ENCODE measurements around the gene ELOVL4.

Gene ELOVL4

GRCh38 chr6:79941489-79942151 lies 5.7 kb downstream of the ELOVL4 start:
- Histone ChIP-seq H3K9me3 (ENCODE audit: control insufficient read depth, insufficient read depth, low read length) (no peaks in the 10 kb centered on the region), H3K9me2 (replicated peaks; ENCODE audit: control insufficient read depth, low read length) (no peaks in the 10 kb centered on the region), H3K27me3 (ENCODE audit: control insufficient read depth, low read length) (peaks cover 14% of the 10 kb centered on the region), H4K20me1 (ENCODE audit: control insufficient read depth, insufficient read depth, low read depth, low read length) (no peaks in the 10 kb centered on the region), H3K36me3 (ENCODE audit: control insufficient read depth, low read length) (no peaks in the 10 kb centered on the region), H3F3A (ENCODE audit: control insufficient read depth, insufficient read depth) (no peaks in the 10 kb centered on the region), H3K27ac (ENCODE audit: low read depth, low read length) (no peak overlapping the region), H3K79me2 (ENCODE audit: control insufficient read depth, low read length) (no peaks in the 10 kb centered on the region), H3K4me3 (ENCODE audit: low read length) (no peak overlapping the region), H3K4me2 (ENCODE audit: low read length) (no peak overlapping the region), H3K4me1 (ENCODE audit: control insufficient read depth, low read length) (no peaks in the 10 kb centered on the region)
- no peak for TF ChIP-seq EZH2phosphoT487 (IDR thresholded peaks at IDR 0.05; ENCODE audit: borderline replicate concordance, low read length)
- no peak for TF ChIP-seq CTCF (IDR thresholded peaks at IDR 0.05; ENCODE audit: low read depth, low read length, poor library complexity, severe bottlenecking)

GRCh38 chr6:79928478-79928998 lies 18.8 kb downstream of the ELOVL4 start:
- H4K20me1 ChIP-seq (ENCODE audit: control insufficient read depth, insufficient read depth, low read depth, low read length), result no peaks in the 10 kb centered on the region

GRCh38 chr6:79927758-79928157 lies 19.6 kb downstream of the ELOVL4 start:
- no peak overlapping the region for H3K27ac ChIP-seq (ENCODE audit: low read depth, low read length)
- no peak overlapping the region for H3K4me2 ChIP-seq (ENCODE audit: low read length)
- H3K4me3 ChIP-seq (ENCODE audit: low read length), result no peak overlapping the region
- H4K20me1 ChIP-seq (ENCODE audit: control insufficient read depth, insufficient read depth, low read depth, low read length), result no peaks in the 10 kb centered on the region
- H3K4me1 ChIP-seq (ENCODE audit: control insufficient read depth, low read length), result no peaks in the 10 kb centered on the region
- no peaks in the 10 kb centered on the region for H3K9me3 ChIP-seq (ENCODE audit: control insufficient read depth, insufficient read depth, low read length)
- no peaks in the 10 kb centered on the region for H3F3A ChIP-seq (ENCODE audit: control insufficient read depth, insufficient read depth)
- H3K27me3 ChIP-seq (ENCODE audit: control insufficient read depth, low read length), result no peaks in the 10 kb centered on the region; the same call in 1 of the 2 replicates
- H3K79me2 ChIP-seq (ENCODE audit: control insufficient read depth, low read length), result no peaks in the 10 kb centered on the region
- no peaks in the 10 kb centered on the region for H3K9me2 ChIP-seq (replicated peaks; ENCODE audit: control insufficient read depth, low read length)
- no peaks in the 10 kb centered on the region for H3K36me3 ChIP-seq (ENCODE audit: control insufficient read depth, low read length)
- TF ChIP-seq EZH2phosphoT487 (IDR thresholded peaks at IDR 0.05; ENCODE audit: borderline replicate concordance, low read length), result no peak
- no peak for TF ChIP-seq CTCF (IDR thresholded peaks at IDR 0.05; ENCODE audit: low read depth, low read length, poor library complexity, severe bottlenecking)

More at GRCh38 chr6:79928478-79928998, 18.8 kb downstream of the ELOVL4 start:
- no peaks in the 10 kb centered on the region for H3K79me2 ChIP-seq (ENCODE audit: control insufficient read depth, low read length)
- H3K36me3 ChIP-seq (ENCODE audit: control insufficient read depth, low read length), result no peaks in the 10 kb centered on the region
- H3K4me1 ChIP-seq (ENCODE audit: control insufficient read depth, low read length), result no peaks in the 10 kb centered on the region
- no peak overlapping the region for H3K4me3 ChIP-seq (ENCODE audit: low read length)
- H3K27ac ChIP-seq (ENCODE audit: low read depth, low read length), result no peak overlapping the region
- H3K9me3 ChIP-seq (ENCODE audit: control insufficient read depth, insufficient read depth, low read length), result no peaks in the 10 kb centered on the region
- no peaks in the 10 kb centered on the region for H3K9me2 ChIP-seq (replicated peaks; ENCODE audit: control insufficient read depth, low read length)
- H3K27me3 ChIP-seq (ENCODE audit: control insufficient read depth, low read length), result no peaks in the 10 kb centered on the region; the same call in 1 of the 2 replicates
- no peaks in the 10 kb centered on the region for H3F3A ChIP-seq (ENCODE audit: control insufficient read depth, insufficient read depth)
- TF ChIP-seq EZH2phosphoT487 (IDR thresholded peaks at IDR 0.05; ENCODE audit: borderline replicate concordance, low read length) (no peak), CTCF (IDR thresholded peaks at IDR 0.05; ENCODE audit: low read depth, low read length, poor library complexity, severe bottlenecking) (no peak)
- H3K4me2 ChIP-seq (ENCODE audit: low read length), result no peak overlapping the region
